GM12872 (cell line): ENCODE results near the gene APOE.

Experiments used
- CTCF ChIP-seq: IDR thresholded peaks from 3 replicates; pipeline ENCODE4 v1.5.1; 2011; ENCODE audit warnings: low read depth, mild to moderate bottlenecking, low read length, moderate library complexity; ENCODE audit not compliant: insufficient read depth

Gene APOE

GRCh38 chr19:44930088-44930487, 24.5 kb downstream of the APOE start:
- no peak for TF ChIP-seq CTCF

- no peak for TF ChIP-seq CTCF
These were observed 25.9 kb downstream of the APOE start for GRCh38 chr19:44931541-44931940.

GRCh38 chr19:44939668-44940067, 34.1 kb downstream of the APOE start:
- TF ChIP-seq CTCF = no peak

GRCh38 chr19:44942067-44942571, 36.5 kb downstream of the APOE start, which contains the start of gene APOC4:
TSS of gene APOC4 (plus strand) at chr19:44942237. CDS start at chr19:44942278, 41 bp downstream.
- no peak for TF ChIP-seq CTCF

- peak; percentile 30; the same call in 2 of the 3 replicates for TF ChIP-seq CTCF
These were observed 38.2 kb downstream of the APOE start for GRCh38 chr19:44943801-44944249.

- no peak for TF ChIP-seq CTCF
These were observed 41.5 kb downstream of the APOE start for GRCh38 chr19:44947041-44947581.

- no peak for TF ChIP-seq CTCF
These were observed 42.6 kb downstream of the APOE start for GRCh38 chr19:44948237-44948636.
